ENCODE measurements around the gene CD53. TPM values are rescaled to one million over a fixed set of nuclear protein-coding genes. Genes with fewer than 3 reads are reported as not detected.

CD53 gene
- total RNA-seq, 1 experiment from 2014 or later, result not detected

DNA sequence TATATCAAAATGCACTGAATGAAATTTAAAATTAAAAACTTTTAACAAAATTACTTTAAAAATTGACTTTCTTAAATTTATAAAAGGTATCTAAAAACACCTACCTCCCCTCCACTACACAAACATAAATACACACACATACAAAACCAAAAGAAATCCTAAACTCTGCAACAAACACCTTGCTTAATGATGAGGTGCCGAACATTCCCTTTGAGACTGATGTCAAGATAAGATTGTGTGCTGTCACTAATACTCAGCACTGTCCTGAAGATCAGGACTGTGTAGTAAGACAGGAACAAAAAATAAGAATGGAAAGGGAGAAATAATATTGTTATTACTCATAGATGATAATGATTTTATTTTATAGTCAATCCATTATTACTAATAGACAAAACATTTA, 45.1 kb downstream of the CD53 start:
- H3K9me3 ChIP-seq (ENCODE audit: low read length), result no peaks in the 10 kb centered on the region
- H4K20me1 ChIP-seq (ENCODE audit: low read length), result no peaks in the 10 kb centered on the region
- intact Hi-C loops (cut with micrococcal nuclease), result no loop called here
- no peak for TF ChIP-seq EZH2 (IDR thresholded peaks at IDR 0.05; ENCODE audit: low read length, unreplicated experiment)
- H3K4me3 ChIP-seq (ENCODE audit: low read length), result no peak overlapping the region
- no peak overlapping the region for H3K4me2 ChIP-seq (ENCODE audit: low read length)
- ATAC-seq (no peak), DNase-seq (no peak)
- ChIA-PET CTCF (no interaction called here), POLR2A (ENCODE audit: unreplicated experiment) (interaction anchor here (0.6 kb wide), 1 partner anchor 938 kb away, joined by 11 read pairs; no protein-coding TSS in a partner anchor)
- BruUV-seq (replicated peaks), result no TSS peak
- H3K27ac ChIP-seq (ENCODE audit: low read length), result no peak overlapping the region
- no peaks in the 10 kb centered on the region for H3K9me2 ChIP-seq (replicated peaks; ENCODE audit: low read length)
- H3K36me3 ChIP-seq (ENCODE audit: low read depth, low read length), result no peaks in the 10 kb centered on the region
- peaks cover 14% of the 10 kb centered on the region for H3K4me1 ChIP-seq (ENCODE audit: insufficient read depth, low read length)
- H3F3A ChIP-seq (ENCODE audit: low read length, unreplicated experiment), result no peaks in the 10 kb centered on the region
- no peak overlapping the region for H2AFZ ChIP-seq (ENCODE audit: low read length)
- no peaks in the 10 kb centered on the region for H3K79me2 ChIP-seq (ENCODE audit: low read length)
- no peaks in the 10 kb centered on the region for H3K27me3 ChIP-seq (ENCODE audit: low read length)
- no peak overlapping the region for H3K9ac ChIP-seq (ENCODE audit: low read length)

DNA sequence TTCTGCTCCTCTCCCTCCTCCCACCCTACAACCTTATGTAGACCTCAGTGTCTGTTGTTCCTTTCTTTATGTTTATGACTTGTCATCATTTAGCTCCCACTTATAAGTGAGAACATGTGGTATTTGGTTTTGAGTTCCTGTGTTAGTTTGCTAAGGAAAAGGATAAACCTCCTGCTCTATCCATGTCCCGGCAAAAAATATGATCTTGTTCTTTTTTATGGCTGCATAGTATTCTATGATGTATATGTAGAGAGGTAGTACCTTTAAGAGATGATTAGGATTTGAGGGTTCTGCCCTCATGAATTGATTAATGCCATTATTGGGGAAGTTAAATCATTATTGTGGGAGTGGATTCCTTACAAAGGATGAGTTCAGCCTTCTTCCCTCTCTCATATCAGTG, 49.0 kb downstream of the CD53 start:
- DNase-seq, result no peak
- H2AFZ ChIP-seq (ENCODE audit: low read length), result no peak overlapping the region
- H3K9me3 ChIP-seq (ENCODE audit: low read length), result no peaks in the 10 kb centered on the region
- H3K27ac ChIP-seq (ENCODE audit: low read length), result no peak overlapping the region
- no peaks in the 10 kb centered on the region for H3K79me2 ChIP-seq (ENCODE audit: low read length)
- TF ChIP-seq, protein P1, sequence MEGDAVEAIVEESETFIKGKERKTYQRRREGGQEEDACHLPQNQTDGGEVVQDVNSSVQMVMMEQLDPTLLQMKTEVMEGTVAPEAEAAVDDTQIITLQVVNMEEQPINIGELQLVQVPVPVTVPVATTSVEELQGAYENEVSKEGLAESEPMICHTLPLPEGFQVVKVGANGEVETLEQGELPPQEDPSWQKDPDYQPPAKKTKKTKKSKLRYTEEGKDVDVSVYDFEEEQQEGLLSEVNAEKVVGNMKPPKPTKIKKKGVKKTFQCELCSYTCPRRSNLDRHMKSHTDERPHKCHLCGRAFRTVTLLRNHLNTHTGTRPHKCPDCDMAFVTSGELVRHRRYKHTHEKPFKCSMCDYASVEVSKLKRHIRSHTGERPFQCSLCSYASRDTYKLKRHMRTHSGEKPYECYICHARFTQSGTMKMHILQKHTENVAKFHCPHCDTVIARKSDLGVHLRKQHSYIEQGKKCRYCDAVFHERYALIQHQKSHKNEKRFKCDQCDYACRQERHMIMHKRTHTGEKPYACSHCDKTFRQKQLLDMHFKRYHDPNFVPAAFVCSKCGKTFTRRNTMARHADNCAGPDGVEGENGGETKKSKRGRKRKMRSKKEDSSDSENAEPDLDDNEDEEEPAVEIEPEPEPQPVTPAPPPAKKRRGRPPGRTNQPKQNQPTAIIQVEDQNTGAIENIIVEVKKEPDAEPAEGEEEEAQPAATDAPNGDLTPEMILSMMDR (conservative IDR thresholded peaks at IDR 0.05; ENCODE audit: low read depth, low read length), result no peak
- TF ChIP-seq EZH2phosphoT487 (IDR thresholded peaks at IDR 0.05; ENCODE audit: borderline replicate concordance, low read length) (no peak), EZH2 (IDR thresholded peaks at IDR 0.05; ENCODE audit: low read length, unreplicated experiment) (no peak)
- ChIA-PET CTCF (no interaction called here), POLR2A (ENCODE audit: unreplicated experiment) (no interaction called here)
- no peak overlapping the region for H3K9ac ChIP-seq (ENCODE audit: low read length)
- no peak overlapping the region for H3K4me3 ChIP-seq (ENCODE audit: low read length)
- H3F3A ChIP-seq (ENCODE audit: low read length, unreplicated experiment), result no peaks in the 10 kb centered on the region
- H4K20me1 ChIP-seq (ENCODE audit: low read length), result no peaks in the 10 kb centered on the region
- H3K9me2 ChIP-seq (replicated peaks; ENCODE audit: low read length), result no peaks in the 10 kb centered on the region
- peaks cover 6% of the 10 kb centered on the region for H3K4me1 ChIP-seq (ENCODE audit: insufficient read depth, low read length)
- BruUV-seq (replicated peaks), result no TSS peak
- ATAC-seq, result no peak
- no peaks in the 10 kb centered on the region for H3K27me3 ChIP-seq (ENCODE audit: low read length)
- H3K36me3 ChIP-seq (ENCODE audit: low read depth, low read length), result no peaks in the 10 kb centered on the region
- no peak overlapping the region for H3K4me2 ChIP-seq (ENCODE audit: low read length)
- intact Hi-C loops (cut with micrococcal nuclease), result no loop called here

DNA sequence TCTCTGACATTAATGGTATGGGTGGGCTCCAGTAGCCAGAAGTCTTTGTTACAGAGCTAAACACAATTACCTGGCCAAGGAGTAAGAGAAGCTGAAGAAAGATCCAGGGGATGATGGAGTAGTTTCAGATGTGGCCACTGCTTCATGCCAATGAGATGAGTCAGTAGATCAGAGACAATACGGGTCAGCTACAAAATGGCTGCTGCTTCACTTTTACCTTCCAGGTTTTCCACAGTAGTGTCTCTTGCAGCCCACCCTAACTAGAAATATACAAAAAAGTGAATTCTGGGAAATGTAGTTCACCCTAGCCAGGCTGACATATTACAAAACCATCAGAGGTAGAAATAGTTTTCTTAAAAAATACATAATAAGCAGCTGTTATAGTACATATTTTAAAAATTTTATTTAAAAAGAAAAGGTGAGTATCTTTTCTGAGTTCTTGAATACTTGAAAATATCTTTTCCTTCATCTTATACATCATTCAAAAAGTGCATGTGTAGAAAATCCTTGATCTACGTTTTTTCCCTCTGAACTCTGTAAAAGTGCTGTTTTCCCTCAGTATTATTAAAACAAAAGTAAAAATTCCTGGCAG, 54.6 kb downstream of the CD53 start:
- CTCF ChIA-PET, result no interaction called here
- POLR2A ChIA-PET (ENCODE audit: unreplicated experiment), result no interaction called here
- no peak overlapping the region for H2AFZ ChIP-seq (ENCODE audit: low read length)
- no peak overlapping the region for H3K9ac ChIP-seq (ENCODE audit: low read length)
- no peak overlapping the region for H3K4me3 ChIP-seq (ENCODE audit: low read length)
- no peaks in the 10 kb centered on the region for H3K9me3 ChIP-seq (ENCODE audit: low read length)
- no TSS peak for BruUV-seq (replicated peaks)
- TF ChIP-seq, protein P1 (conservative IDR thresholded peaks at IDR 0.05; ENCODE audit: low read depth, low read length), result no peak
- no peak for TF ChIP-seq EZH2phosphoT487 (IDR thresholded peaks at IDR 0.05; ENCODE audit: borderline replicate concordance, low read length)
- TF ChIP-seq EZH2 (IDR thresholded peaks at IDR 0.05; ENCODE audit: low read length, unreplicated experiment), result no peak
- no peaks in the 10 kb centered on the region for H4K20me1 ChIP-seq (ENCODE audit: low read length)
- no peaks in the 10 kb centered on the region for H3K27me3 ChIP-seq (ENCODE audit: low read length)
- H3K79me2 ChIP-seq (ENCODE audit: low read length), result no peaks in the 10 kb centered on the region
- H3F3A ChIP-seq (ENCODE audit: low read length, unreplicated experiment), result no peaks in the 10 kb centered on the region
- H3K27ac ChIP-seq (ENCODE audit: low read length), result no peak overlapping the region
- peak; percentile 50 for ATAC-seq
- no peak overlapping the region for H3K4me2 ChIP-seq (ENCODE audit: low read length)
- intact Hi-C loops (cut with micrococcal nuclease), result no loop called here
- DNase-seq, result peak; percentile 55
- H3K36me3 ChIP-seq (ENCODE audit: low read depth, low read length), result no peaks in the 10 kb centered on the region
- H3K4me1 ChIP-seq (ENCODE audit: insufficient read depth, low read length), result no peaks in the 10 kb centered on the region
- no peaks in the 10 kb centered on the region for H3K9me2 ChIP-seq (replicated peaks; ENCODE audit: low read length)

Measured in PC-3 (cell line).